Measurements from ENCODE around the gene FBXO41. TPM values are rescaled to one million over a fixed set of nuclear protein-coding genes. Genes with fewer than 3 reads are reported as not detected.

The FBXO41 gene
- total RNA-seq, 2 experiments from 2014 or later: 39.4 to 39.5 TPM

Other genes starting within 250 kb of the FBXO41 start
- 10 to 100 TPM; 17.9 to 18.1 TPM for gene SFXN5, start 212.8 kb downstream of the FBXO41 start, total RNA-seq
- 1 to 10 TPM; 4.8 to 6.0 TPM for gene RAB11FIP5, start 171.5 kb downstream of the FBXO41 start, total RNA-seq
- not detected for gene NOTO, start 81.9 kb downstream of the FBXO41 start, total RNA-seq
- gene SMYD5, start 70.2 kb downstream of the FBXO41 start, total RNA-seq: 10 to 100 TPM; 41.5 to 44.9 TPM
- gene PRADC1, start 51.2 kb downstream of the FBXO41 start, total RNA-seq: 10 to 100 TPM; 21.9 to 23.4 TPM
- gene CCT7, start 50.2 kb downstream of the FBXO41 start, total RNA-seq: 100 to 1,000 TPM; 750 to 751 TPM
- gene EGR4, start 9.1 kb upstream of the FBXO41 start, total RNA-seq: under 1 TPM; 0.25 to 0.48 TPM
- 10 to 100 TPM; 21.1 to 22.8 TPM for gene ALMS1, start 101.4 kb upstream of the FBXO41 start, total RNA-seq

Data from activated CD8-positive, alpha-beta memory T cell treated with anti-CD3 and anti-CD28 coated beads for 36 hours (primary cell).